GM12874 (cell line): Measurements from ENCODE around the gene MTO1.

Source experiments
- TF ChIP-seq, protein P1 (sequence below): IDR thresholded peaks from 2 replicates; pipeline ENCODE4 v1.5.1; 2011; ENCODE audit warnings: low read depth, mild to moderate bottlenecking, control low read depth, low read length, moderate library complexity; ENCODE audit not compliant: insufficient read depth

MTO1 gene

DNA sequence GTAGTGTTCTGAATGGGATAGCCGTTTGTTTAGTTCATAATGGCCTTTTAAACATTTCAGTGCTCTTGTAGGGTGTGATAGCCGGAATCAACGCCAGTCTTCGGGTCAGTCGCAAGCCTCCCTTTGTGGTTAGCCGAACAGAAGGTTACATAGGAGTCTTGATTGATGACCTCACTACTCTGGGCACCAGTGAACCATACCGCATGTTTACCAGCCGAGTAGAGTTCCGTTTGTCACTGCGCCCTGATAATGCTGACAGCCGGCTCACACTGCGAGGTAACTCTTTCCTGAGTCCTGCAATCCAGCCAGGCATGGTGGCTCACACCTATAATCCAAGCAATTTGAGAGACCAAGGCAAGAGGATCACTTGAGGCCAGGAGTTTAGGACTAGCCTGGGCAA is 20.4 kb downstream of the MTO1 start:
- TF ChIP-seq, protein P1, sequence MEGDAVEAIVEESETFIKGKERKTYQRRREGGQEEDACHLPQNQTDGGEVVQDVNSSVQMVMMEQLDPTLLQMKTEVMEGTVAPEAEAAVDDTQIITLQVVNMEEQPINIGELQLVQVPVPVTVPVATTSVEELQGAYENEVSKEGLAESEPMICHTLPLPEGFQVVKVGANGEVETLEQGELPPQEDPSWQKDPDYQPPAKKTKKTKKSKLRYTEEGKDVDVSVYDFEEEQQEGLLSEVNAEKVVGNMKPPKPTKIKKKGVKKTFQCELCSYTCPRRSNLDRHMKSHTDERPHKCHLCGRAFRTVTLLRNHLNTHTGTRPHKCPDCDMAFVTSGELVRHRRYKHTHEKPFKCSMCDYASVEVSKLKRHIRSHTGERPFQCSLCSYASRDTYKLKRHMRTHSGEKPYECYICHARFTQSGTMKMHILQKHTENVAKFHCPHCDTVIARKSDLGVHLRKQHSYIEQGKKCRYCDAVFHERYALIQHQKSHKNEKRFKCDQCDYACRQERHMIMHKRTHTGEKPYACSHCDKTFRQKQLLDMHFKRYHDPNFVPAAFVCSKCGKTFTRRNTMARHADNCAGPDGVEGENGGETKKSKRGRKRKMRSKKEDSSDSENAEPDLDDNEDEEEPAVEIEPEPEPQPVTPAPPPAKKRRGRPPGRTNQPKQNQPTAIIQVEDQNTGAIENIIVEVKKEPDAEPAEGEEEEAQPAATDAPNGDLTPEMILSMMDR: no peak

DNA sequence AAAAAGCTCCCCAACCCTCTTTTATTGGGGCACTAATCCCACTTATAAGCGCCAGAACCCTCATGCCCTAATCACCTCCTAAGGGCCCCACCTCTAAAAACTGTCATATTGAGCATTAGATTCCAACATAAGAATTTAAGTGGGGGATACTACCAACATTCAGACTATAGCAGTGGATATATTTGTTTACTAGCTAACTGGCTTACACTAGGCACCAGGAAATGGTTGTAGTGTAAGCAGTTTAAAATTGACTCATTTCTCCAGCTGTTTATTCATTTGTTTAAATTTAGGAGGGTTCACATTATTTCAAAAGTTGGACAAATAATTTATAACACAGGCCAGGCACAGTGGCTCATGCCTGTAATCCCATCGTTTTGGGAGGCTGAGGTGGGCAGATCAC is 22.9 kb downstream of the MTO1 start:
- TF ChIP-seq, protein P1: no peak

DNA sequence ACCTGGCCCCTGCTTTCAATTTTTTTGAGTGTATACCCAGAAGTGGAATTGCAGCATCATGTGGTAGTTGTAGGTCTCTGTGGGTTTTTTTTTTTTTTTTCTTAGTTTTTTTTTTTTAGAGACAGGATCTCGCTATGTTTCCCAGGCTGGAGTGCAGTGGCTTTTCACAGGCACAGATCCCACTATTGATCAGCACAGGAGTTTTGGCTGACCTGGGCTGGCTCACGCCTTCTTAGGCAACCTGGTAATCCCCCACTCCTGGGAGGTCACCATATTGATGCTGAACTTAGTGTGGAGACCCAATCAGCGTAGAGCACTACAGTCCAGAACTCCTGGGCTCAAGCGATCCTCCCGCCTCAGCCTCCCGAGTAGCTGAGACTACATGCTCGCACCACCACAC is 25.9 kb downstream of the MTO1 start:
- TF ChIP-seq, protein P1: no peak

DNA sequence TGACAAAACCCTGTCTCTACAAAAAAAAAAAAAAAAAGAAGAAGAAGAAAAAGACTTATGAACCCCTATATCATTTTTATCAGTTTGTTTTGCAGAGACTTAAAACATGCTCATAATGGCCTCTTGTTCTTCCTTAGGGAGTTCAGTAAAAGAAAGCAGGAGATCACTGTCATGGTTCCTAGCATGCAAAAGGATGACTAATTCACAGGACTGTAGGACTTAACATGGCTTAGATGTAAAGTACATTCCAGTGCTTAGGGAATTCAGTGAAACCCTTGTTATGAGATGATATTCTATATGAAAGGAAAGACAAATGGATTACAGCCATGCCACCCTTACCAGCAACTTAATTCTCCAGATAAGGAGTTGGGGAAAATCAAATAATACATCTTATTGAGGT is 29.8 kb downstream of the MTO1 start:
- TF ChIP-seq, protein P1: no peak

DNA sequence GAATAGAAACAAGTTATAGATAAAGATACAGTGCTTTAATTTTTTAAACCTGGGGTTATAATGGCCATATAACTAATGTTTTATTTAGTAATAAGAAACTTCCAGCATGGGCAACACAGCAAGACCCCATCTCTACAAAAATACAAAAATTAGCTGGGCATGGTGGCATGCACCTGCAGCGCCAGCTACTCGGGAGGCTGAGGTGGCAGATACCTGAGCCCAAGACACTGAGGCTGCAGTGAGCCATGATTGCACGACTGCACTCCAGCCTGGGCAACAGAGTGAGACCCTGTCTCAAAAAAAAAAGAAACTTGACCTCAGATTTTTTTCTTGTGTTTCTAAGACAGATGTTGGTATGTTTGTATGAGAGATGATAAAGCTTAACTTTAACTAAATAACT is 36.4 kb downstream of the MTO1 start:
- TF ChIP-seq, protein P1: no peak

DNA sequence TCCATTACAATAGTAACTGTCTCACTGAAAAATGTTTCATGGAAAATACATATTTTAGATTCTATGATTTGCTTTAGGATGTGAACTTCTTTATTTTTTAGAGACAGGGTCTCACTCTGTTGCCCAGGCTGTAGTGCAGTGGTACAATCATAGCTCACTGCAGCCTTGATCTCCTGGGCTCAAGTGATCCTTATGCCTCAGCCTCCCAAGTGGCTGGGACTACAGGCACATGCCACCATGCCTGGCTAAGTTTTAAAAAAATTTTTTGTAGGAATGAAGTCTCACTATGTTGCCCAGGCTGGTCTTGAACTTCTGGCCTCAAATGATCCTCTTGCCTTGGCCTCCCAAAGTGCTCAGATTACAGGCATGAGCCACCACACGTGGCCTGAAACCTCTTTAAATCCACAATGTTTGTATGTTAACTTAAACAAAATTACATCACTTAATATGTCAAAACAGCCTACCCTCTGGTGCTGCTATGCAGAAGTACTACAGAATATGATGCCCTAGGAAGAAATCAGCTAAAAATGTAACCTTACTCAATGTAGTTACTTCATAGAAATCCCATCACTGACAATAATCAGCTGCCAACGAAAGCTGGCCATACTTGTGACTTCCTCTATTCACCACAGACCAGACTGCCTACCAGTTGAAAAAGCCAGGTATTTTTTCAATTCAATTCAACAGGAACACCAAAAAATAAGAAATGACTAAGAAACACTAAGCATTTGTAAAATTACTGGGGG is 41.7 kb downstream of the MTO1 start:
- TF ChIP-seq, protein P1: no peak

DNA sequence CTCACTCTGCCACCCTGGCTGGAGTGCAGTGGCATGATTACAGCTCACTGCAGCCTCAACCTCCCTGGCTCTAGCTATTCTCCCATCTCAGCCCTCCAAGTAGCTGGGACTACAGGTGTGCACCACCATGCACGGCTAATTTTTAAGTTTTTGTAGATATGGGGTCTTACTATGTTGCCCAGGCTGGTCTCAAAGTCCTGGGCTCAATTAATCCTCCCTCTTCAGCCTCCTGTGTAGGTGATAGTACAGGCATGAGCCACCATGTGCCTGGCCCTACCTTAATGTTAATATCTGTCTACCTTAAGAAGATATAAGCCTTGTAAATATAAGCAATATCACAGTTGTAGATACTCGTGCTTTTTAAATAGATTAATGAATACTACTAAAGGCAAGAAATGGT is 42.6 kb downstream of the MTO1 start:
- TF ChIP-seq, protein P1: no peak
